ENCODE measurements around the gene MCU.

MCU gene

GRCh38 chr10:72802763-72803505, 111.0 kb downstream of the MCU start:
- no peak for DNase-seq (ENCODE audit: low read depth)

- no peak for DNase-seq (ENCODE audit: low read depth)
Measured at GRCh38 chr10:72808001-72808400, 116.1 kb downstream of the MCU start.

GRCh38 chr10:72809006-72809405, 117.1 kb downstream of the MCU start:
- no peak for DNase-seq (ENCODE audit: low read depth)

- DNase-seq (ENCODE audit: low read depth) = no peak
Measured at GRCh38 chr10:72810976-72811375, 119.0 kb downstream of the MCU start.

GRCh38 chr10:72812415-72812752, 120.4 kb downstream of the MCU start:
- no peak for DNase-seq (ENCODE audit: low read depth)

GRCh38 chr10:72812753-72813430, 120.9 kb downstream of the MCU start:
- DNase-seq (ENCODE audit: low read depth) = no peak

GRCh38 chr10:72814099-72814790, 122.3 kb downstream of the MCU start:
- no peak for DNase-seq (ENCODE audit: low read depth)

- DNase-seq (ENCODE audit: low read depth) = no peak
Measured at GRCh38 chr10:72816565-72816964, 124.6 kb downstream of the MCU start.

GRCh38 chr10:72818076-72818475, 126.1 kb downstream of the MCU start:
- DNase-seq (ENCODE audit: low read depth) = no peak

- DNase-seq (ENCODE audit: low read depth) = no peak
Measured at GRCh38 chr10:72819053-72819452, 127.1 kb downstream of the MCU start.

GRCh38 chr10:72821606-72822005, 129.7 kb downstream of the MCU start:
- DNase-seq (ENCODE audit: low read depth) = no peak

GRCh38 chr10:72822342-72822986, 130.5 kb downstream of the MCU start:
- DNase-seq (ENCODE audit: low read depth) = no peak

- DNase-seq (ENCODE audit: low read depth) = no peak
Measured at GRCh38 chr10:72825163-72825562, 133.2 kb downstream of the MCU start.

GRCh38 chr10:72826346-72826745, 134.4 kb downstream of the MCU start:
- DNase-seq (ENCODE audit: low read depth) = no peak

- DNase-seq (ENCODE audit: low read depth) = no peak
Measured at GRCh38 chr10:72828294-72828693, 136.4 kb downstream of the MCU start.

- DNase-seq (ENCODE audit: low read depth) = no peak
Measured at GRCh38 chr10:72830625-72831024, 138.7 kb downstream of the MCU start.

GRCh38 chr10:72831696-72832409, 139.9 kb downstream of the MCU start:
- no peak for DNase-seq (ENCODE audit: low read depth)

GRCh38 chr10:72832701-72833100, 140.8 kb downstream of the MCU start:
- DNase-seq (ENCODE audit: low read depth) = no peak

- no peak for DNase-seq (ENCODE audit: low read depth)
Measured at GRCh38 chr10:72834183-72834825, 142.4 kb downstream of the MCU start.

GRCh38 chr10:72840319-72840718, 148.4 kb downstream of the MCU start:
- DNase-seq (ENCODE audit: low read depth) = no peak

GRCh38 chr10:72841487-72841886, 149.5 kb downstream of the MCU start:
- no peak for DNase-seq (ENCODE audit: low read depth)

GRCh38 chr10:72842164-72842563, 150.2 kb downstream of the MCU start:
- DNase-seq (ENCODE audit: low read depth) = no peak
